ENCODE measurements around the gene SMYD1. TPM values are rescaled to one million over a fixed set of nuclear protein-coding genes. Genes with fewer than 3 reads are reported as not detected.

The SMYD1 gene
- total RNA-seq, 1 experiment from 2014 or later: not detected

DNA sequence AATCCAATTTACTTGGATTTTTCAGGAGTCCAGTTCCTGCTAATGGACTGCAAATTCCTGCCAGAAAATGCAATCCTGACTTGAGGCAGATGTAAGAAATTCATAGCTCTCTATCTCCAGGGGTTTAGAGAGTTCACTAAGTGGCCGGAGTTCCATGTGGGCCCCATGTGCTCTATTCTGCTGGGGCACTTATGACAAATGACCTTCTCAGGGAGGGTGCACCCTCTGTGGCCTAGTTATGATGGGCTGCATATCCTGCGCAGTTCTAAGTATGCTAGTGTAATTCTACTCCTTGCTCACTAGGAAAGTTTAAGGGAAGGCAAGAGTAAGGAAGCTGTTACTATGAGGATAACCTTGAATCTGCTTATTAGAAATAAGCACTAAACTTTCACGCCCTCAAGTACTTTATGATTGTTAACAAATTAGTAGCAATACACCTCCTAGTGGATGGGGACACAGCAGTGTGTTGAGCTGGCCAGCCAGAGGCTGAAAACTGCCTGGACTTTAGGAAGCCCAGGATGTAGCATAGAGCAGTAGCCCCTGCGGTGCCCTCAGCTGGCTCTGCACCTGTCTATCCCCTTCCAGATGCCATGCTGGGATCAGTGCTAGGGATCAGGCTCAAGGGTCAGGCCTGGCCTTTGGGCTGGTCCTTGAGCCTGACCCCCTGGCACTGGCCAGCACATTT lies 14.4 kb downstream of the SMYD1 start:
- Histone ChIP-seq H3K9me3 (ENCODE audit: insufficient read depth, low read depth) (no peaks in the 10 kb centered on the region), H3K27ac (no peak overlapping the region), H3F3A (ENCODE audit: insufficient read depth, low read depth) (no peaks in the 10 kb centered on the region), H3K27me3 (ENCODE audit: insufficient read depth, low read depth) (no peaks in the 10 kb centered on the region), H4K20me1 (ENCODE audit: insufficient read depth) (no peaks in the 10 kb centered on the region), H3K79me2 (ENCODE audit: low read depth) (no peaks in the 10 kb centered on the region), H3K4me2 (no peak overlapping the region), H3K4me1 (replicated peaks; ENCODE audit: insufficient read depth) (no peaks in the 10 kb centered on the region), H3K36me3 (ENCODE audit: low read depth) (no peaks in the 10 kb centered on the region), H3K9me2 (ENCODE audit: insufficient read depth) (no peaks in the 10 kb centered on the region), H2AFZ (no peak overlapping the region), H3K4me3 (no peak overlapping the region)
- intact Hi-C loops (cut with micrococcal nuclease; ENCODE audit: unreplicated experiment): no loop called here
- DNase-seq: no peak
- ChIA-PET POLR2A (ENCODE audit: unreplicated experiment) (no interaction called here), CTCF (no interaction called here)
- BruUV-seq (replicated peaks): no TSS peak
- TF ChIP-seq, protein P1, sequence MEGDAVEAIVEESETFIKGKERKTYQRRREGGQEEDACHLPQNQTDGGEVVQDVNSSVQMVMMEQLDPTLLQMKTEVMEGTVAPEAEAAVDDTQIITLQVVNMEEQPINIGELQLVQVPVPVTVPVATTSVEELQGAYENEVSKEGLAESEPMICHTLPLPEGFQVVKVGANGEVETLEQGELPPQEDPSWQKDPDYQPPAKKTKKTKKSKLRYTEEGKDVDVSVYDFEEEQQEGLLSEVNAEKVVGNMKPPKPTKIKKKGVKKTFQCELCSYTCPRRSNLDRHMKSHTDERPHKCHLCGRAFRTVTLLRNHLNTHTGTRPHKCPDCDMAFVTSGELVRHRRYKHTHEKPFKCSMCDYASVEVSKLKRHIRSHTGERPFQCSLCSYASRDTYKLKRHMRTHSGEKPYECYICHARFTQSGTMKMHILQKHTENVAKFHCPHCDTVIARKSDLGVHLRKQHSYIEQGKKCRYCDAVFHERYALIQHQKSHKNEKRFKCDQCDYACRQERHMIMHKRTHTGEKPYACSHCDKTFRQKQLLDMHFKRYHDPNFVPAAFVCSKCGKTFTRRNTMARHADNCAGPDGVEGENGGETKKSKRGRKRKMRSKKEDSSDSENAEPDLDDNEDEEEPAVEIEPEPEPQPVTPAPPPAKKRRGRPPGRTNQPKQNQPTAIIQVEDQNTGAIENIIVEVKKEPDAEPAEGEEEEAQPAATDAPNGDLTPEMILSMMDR (conservative IDR thresholded peaks at IDR 0.05): no peak
- no peak for TF ChIP-seq EZH2 (IDR thresholded peaks at IDR 0.05; ENCODE audit: low read depth)

DNA sequence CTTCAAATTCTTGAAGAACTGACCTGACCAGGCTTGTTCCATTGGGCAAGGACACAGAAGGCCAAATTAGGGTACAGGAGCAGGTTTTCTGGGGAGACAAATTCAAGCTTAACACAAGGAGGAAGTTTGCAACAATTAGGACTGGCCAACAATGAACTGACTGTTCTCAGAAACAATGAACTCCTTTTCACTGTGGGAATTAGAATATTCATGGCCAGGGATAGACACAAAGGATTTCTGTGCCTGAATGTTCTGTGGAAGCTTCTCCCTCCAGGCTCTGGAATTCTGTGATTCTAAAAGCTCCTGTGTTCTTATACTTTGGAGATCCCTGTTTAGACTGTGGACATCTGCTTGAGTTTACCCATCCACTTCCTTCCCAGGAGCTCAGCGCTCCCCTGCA lies 15.2 kb downstream of the SMYD1 start:
- CTCF ChIA-PET: no interaction called here
- Histone ChIP-seq H3K27ac (no peak overlapping the region), H3K4me2 (no peak overlapping the region), H3K9me2 (ENCODE audit: insufficient read depth) (no peaks in the 10 kb centered on the region), H3K27me3 (ENCODE audit: insufficient read depth, low read depth) (no peaks in the 10 kb centered on the region), H3K36me3 (ENCODE audit: low read depth) (no peaks in the 10 kb centered on the region), H3F3A (ENCODE audit: insufficient read depth, low read depth) (no peaks in the 10 kb centered on the region), H4K20me1 (ENCODE audit: insufficient read depth) (no peaks in the 10 kb centered on the region), H3K4me3 (no peak overlapping the region), H2AFZ (no peak overlapping the region), H3K4me1 (replicated peaks; ENCODE audit: insufficient read depth) (no peaks in the 10 kb centered on the region), H3K9me3 (ENCODE audit: insufficient read depth, low read depth) (no peaks in the 10 kb centered on the region), H3K79me2 (ENCODE audit: low read depth) (no peaks in the 10 kb centered on the region)
- POLR2A ChIA-PET (ENCODE audit: unreplicated experiment): no interaction called here
- intact Hi-C loops (cut with micrococcal nuclease; ENCODE audit: unreplicated experiment): no loop called here
- TF ChIP-seq EZH2 (IDR thresholded peaks at IDR 0.05; ENCODE audit: low read depth): no peak
- TF ChIP-seq, protein P1 (conservative IDR thresholded peaks at IDR 0.05): no peak
- DNase-seq: no peak
- no TSS peak for BruUV-seq (replicated peaks)

DNA sequence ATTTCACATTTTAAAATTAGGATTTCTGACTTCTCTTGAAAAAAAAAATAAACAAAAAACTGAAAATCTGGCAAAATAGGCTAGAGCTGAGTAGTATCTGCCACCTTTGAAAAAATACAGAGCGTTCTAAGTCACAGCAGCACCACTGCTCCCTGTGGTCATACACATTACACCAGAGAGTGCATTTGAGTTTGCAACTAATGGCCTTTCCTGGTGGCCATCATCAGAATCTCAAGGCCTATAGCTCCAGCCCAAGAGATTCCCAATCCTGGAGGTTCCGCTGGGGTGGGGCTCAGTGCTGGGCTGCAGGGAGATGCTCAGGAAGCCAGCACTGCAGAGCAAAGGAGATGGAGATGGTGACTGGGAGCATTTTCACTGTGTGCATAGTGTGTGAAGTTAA lies 17.5 kb downstream of the SMYD1 start:
- DNase-seq: no peak
- ChIA-PET POLR2A (ENCODE audit: unreplicated experiment) (no interaction called here), CTCF (no interaction called here)
- no peak overlapping the region for H3K27ac ChIP-seq
- no peak overlapping the region for H2AFZ ChIP-seq
- H4K20me1 ChIP-seq (ENCODE audit: insufficient read depth): no peaks in the 10 kb centered on the region
- no peak for TF ChIP-seq EZH2 (IDR thresholded peaks at IDR 0.05; ENCODE audit: low read depth)
- TF ChIP-seq, protein P1 (conservative IDR thresholded peaks at IDR 0.05): no peak
- H3K4me1 ChIP-seq (replicated peaks; ENCODE audit: insufficient read depth): no peaks in the 10 kb centered on the region
- no TSS peak for BruUV-seq (replicated peaks)
- H3K9me2 ChIP-seq (ENCODE audit: insufficient read depth): peaks cover 4% of the 10 kb centered on the region; the same call in 1 of the 2 replicates
- no peaks in the 10 kb centered on the region for H3K27me3 ChIP-seq (ENCODE audit: insufficient read depth, low read depth)
- H3F3A ChIP-seq (ENCODE audit: insufficient read depth, low read depth): no peaks in the 10 kb centered on the region
- H3K4me3 ChIP-seq: no peak overlapping the region
- no peaks in the 10 kb centered on the region for H3K9me3 ChIP-seq (ENCODE audit: insufficient read depth, low read depth)
- intact Hi-C loops (cut with micrococcal nuclease; ENCODE audit: unreplicated experiment): no loop called here
- H3K4me2 ChIP-seq: no peak overlapping the region
- no peaks in the 10 kb centered on the region for H3K36me3 ChIP-seq (ENCODE audit: low read depth)
- H3K79me2 ChIP-seq (ENCODE audit: low read depth): no peaks in the 10 kb centered on the region
